Mucosa of rectum (tissue), 2 donors: ENCODE data around the gene C6orf62.
"Not testable (repeated sequence)": the region's sequence is repeated elsewhere in the genome, so short reads cannot be mapped to it uniquely, and the experiment has no call there.

Experiments
- H3K27ac ChIP-seq, 2 donors: one replicate each; pipeline ENCODE4 v1.7.0; 2013; ENCODE audit warnings: inconsistent platforms in 2 of 2, low read depth in 2 of 2, low read length in 2 of 2
- H3K27me3 ChIP-seq, 2 donors: one replicate each; pipeline ENCODE4 v1.7.0; 2013; ENCODE audit warnings: low read length in 2 of 2; ENCODE audit not compliant: control insufficient read depth in 2 of 2, insufficient read depth in 2 of 2
- H3K36me3 ChIP-seq, 2 donors: one replicate each; pipeline ENCODE4 v1.7.0; 2013; ENCODE audit warnings: low read length in 2 of 2; ENCODE audit not compliant: control insufficient read depth in 2 of 2, insufficient read depth in 2 of 2
- H3K4me1 ChIP-seq, 2 donors: one replicate each; pipeline ENCODE4 v1.7.0; 2013; ENCODE audit warnings: low read length in 2 of 2, mild to moderate bottlenecking in 1 of 2; ENCODE audit not compliant: control insufficient read depth in 2 of 2, insufficient read depth in 2 of 2
- H3K4me3 ChIP-seq, 2 donors: one replicate each; pipeline ENCODE4 v1.7.0; 2013; ENCODE audit warnings: low read length in 2 of 2
- H3K9ac ChIP-seq, 2 donors: one replicate each; pipeline ENCODE4 v1.7.0; 2013; ENCODE audit warnings: low read length in 2 of 2, low read depth in 1 of 2, mild to moderate bottlenecking in 1 of 2
- H3K9me3 ChIP-seq, 2 donors: one replicate each; pipeline ENCODE4 v1.7.0; 2013; ENCODE audit warnings: low read length in 2 of 2; ENCODE audit not compliant: control insufficient read depth in 2 of 2
- donor health status: healthy.
- donor health status: Normal muscosa, but diverticular disease.

The C6orf62 gene

GRCh38 chr6:24743265-24743943 lies 24.4 kb upstream of the C6orf62 start:
- Histone ChIP-seq H3K9me3 (no peaks in the 10 kb centered on the region), H3K4me1 (peaks cover 0 to 3% of the 10 kb centered on the region in 2 donors), H3K9ac (no peak overlapping the region), H3K27ac (peak overlapping the region; percentile 29 to 42), H3K27me3 (no peaks in the 10 kb centered on the region), H3K4me3 (no peak overlapping the region), H3K36me3 (no peaks in the 10 kb centered on the region)

- no peaks in the 10 kb centered on the region for H3K36me3 ChIP-seq
- no peaks in the 10 kb centered on the region for H3K9me3 ChIP-seq
- no peak overlapping the region for H3K4me3 ChIP-seq
- H3K9ac ChIP-seq: no peak overlapping the region
- H3K27ac ChIP-seq: no peak overlapping the region
- H3K4me1 ChIP-seq: peaks cover 0 to 3% of the 10 kb centered on the region in 2 donors
- H3K27me3 ChIP-seq: no peaks in the 10 kb centered on the region
These were observed 23.3 kb upstream of the C6orf62 start for GRCh38 chr6:24742216-24742738.

GRCh38 chr6:24740861-24741260 lies 21.9 kb upstream of the C6orf62 start:
- Histone ChIP-seq H3K9ac (no peak overlapping the region), H3K27me3 (no peaks in the 10 kb centered on the region), H3K9me3 (no peaks in the 10 kb centered on the region), H3K4me1 (peaks cover 0 to 3% of the 10 kb centered on the region in 2 donors), H3K4me3 (no peak overlapping the region), H3K36me3 (no peaks in the 10 kb centered on the region), H3K27ac (no peak overlapping the region)

GRCh38 chr6:24738741-24739140 lies 19.8 kb upstream of the C6orf62 start:
- Histone ChIP-seq H3K4me3 (no peak overlapping the region), H3K4me1 (peaks cover 0 to 3% of the 10 kb centered on the region in 2 donors), H3K9me3 (no peaks in the 10 kb centered on the region), H3K27me3 (no peaks in the 10 kb centered on the region), H3K27ac (no peak overlapping the region), H3K36me3 (no peaks in the 10 kb centered on the region), H3K9ac (no peak overlapping the region)

GRCh38 chr6:24734710-24735109 lies 15.8 kb upstream of the C6orf62 start:
- not testable (repeated sequence) for H3K4me1 ChIP-seq, H3K36me3 ChIP-seq, H3K4me3 ChIP-seq, H3K27ac ChIP-seq, H3K9ac ChIP-seq, H3K27me3 ChIP-seq, H3K9me3 ChIP-seq

GRCh38 chr6:24734166-24734565 lies 15.2 kb upstream of the C6orf62 start:
- no peak overlapping the region for H3K27ac ChIP-seq
- no peaks in the 10 kb centered on the region for H3K27me3 ChIP-seq
- H3K9me3 ChIP-seq: peaks cover 0 to 9% of the 10 kb centered on the region in 2 donors
- no peaks in the 10 kb centered on the region for H3K36me3 ChIP-seq
- no peaks in the 10 kb centered on the region for H3K4me1 ChIP-seq
- no peak overlapping the region for H3K9ac ChIP-seq
- H3K4me3 ChIP-seq: no peak overlapping the region

GRCh38 chr6:24731456-24732134 lies 12.6 kb upstream of the C6orf62 start:
- H3K9ac ChIP-seq, H3K36me3 ChIP-seq, H3K27me3 ChIP-seq, H3K4me1 ChIP-seq, H3K27ac ChIP-seq, H3K9me3 ChIP-seq, H3K4me3 ChIP-seq: not testable (repeated sequence)

- not testable (repeated sequence) for H3K9me3 ChIP-seq, H3K27ac ChIP-seq, H3K4me1 ChIP-seq, H3K9ac ChIP-seq, H3K36me3 ChIP-seq, H3K4me3 ChIP-seq, H3K27me3 ChIP-seq
These were observed 11.7 kb upstream of the C6orf62 start for GRCh38 chr6:24730653-24731052.

GRCh38 chr6:24723270-24723669 lies 4.3 kb upstream of the C6orf62 start:
- no peaks in the 10 kb centered on the region for H3K36me3 ChIP-seq
- H3K9me3 ChIP-seq: no peaks in the 10 kb centered on the region
- no peak overlapping the region for H3K9ac ChIP-seq
- no peaks in the 10 kb centered on the region for H3K27me3 ChIP-seq
- H3K4me3 ChIP-seq: no peak overlapping the region
- H3K4me1 ChIP-seq: peaks cover 7 to 13% of the 10 kb centered on the region in 2 donors
- no peak overlapping the region for H3K27ac ChIP-seq

GRCh38 chr6:24721461-24722215 lies 2.7 kb upstream of the C6orf62 start:
- peaks cover 13 to 22% of the 10 kb centered on the region in 2 donors for H3K4me1 ChIP-seq
- no peaks in the 10 kb centered on the region for H3K27me3 ChIP-seq
- no peaks in the 10 kb centered on the region for H3K9me3 ChIP-seq
- peak overlapping the region; percentile 97 to 100 for H3K27ac ChIP-seq
- H3K4me3 ChIP-seq: peak overlapping the region; percentile 87 to 90
- peak overlapping the region; percentile 92 to 98 for H3K9ac ChIP-seq
- peaks cover 0 to 3% of the 10 kb centered on the region in 2 donors for H3K36me3 ChIP-seq
